Muscle of back (tissue), 11 donors: ENCODE data around the gene JPH3. TPM values are rescaled to one million over a fixed set of nuclear protein-coding genes. Genes with fewer than 3 reads are reported as not detected.
"Not testable (repeated sequence)": the region's sequence is repeated elsewhere in the genome, so short reads cannot be mapped to it uniquely, and the experiment has no call there.

ENCODE experiments used
- DNase-seq, 3 donors: peaks; one replicate each; pipeline versions ENCODE4 v3.0.0 to v3.0.0-alpha.2; 2013
- polyA plus RNA-seq, 10 donors: library from polyadenylated mRNA; unstranded; fragments of 120-200 nt; gene quantifications; one replicate each; pipeline ENCODE4 v1.2.1, GENCODE V29; 2013; ENCODE audit not compliant: insufficient read length in 10 of 10

JPH3 gene
- polyA plus RNA-seq, 10 donors = 0.23 to 1.2 (median 0.38) TPM

DNA sequence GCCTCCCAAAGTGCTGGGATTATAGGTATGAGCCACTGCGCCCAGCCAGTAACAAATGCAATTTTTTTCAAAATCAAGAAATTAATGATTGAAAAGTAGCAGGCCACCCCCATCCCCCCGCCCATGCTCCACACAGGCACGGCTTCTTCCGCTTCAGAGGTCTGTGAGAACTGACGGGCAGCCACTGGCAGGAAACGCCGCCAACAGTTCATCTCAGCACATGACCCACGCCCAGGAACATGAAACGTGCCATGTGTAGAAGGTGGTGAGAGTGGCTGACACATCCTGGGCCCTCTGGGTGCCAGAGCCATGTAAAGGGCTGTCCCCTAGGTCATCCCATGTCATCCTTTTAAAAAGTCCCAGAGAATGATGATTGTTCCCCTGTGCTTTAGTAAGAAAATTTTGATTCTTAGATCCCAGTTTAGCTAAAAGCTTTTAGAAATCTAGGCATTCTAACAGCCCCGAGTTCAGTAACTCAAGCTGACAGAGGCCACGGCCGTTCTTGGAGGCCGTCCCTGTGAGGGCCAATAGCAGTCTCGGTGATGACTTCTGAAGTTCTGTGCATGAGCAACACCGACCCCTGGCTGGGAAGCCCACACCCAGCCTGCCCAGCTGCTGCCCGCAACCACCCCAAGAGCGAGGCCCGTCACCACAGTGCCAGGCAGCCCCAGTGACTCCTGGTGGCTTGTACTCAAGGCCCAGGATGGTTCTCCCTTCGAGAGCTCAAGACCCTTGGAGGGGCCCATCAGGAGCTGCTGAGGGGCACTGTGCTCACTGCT, 111.3 kb downstream of the JPH3 start:
- DNase-seq = no peak

DNA sequence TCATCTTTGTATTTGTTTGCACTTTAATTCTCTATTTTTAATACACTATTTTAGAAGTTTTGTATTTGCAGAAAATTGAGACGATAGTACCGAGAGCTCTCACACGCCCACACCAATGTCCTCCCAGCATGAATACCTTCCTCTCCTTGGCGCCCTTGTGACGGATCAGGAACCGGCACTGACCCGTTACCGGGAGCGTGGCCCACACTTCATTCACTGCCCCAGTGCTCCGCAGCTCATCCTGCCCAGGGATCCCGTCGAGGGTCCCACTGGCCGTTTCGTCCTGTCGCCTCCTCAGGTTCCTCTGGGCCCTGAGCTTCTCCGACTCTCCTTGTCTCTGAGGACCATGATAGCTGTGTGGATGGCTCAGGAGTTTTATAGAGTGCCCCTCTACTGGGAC, 112.9 kb downstream of the JPH3 start:
- no peak for DNase-seq

DNA sequence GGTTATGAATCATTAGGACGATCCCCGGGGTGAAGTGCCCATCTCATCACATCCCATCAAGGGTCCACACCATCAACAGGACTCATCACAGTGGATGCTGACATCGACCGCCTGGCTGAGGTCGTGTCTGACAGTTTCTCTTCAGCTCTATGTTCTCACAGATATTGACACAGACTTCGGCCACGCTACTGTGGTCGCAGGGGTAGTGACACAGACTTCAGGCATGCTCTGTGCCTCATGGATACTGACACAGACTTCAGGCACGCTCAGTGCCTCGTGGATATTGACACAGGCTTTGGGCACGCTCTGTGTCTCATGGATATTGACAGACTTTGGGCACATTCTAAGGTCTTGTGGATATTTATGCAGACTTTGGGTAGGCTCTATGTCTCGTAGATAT, 113.3 kb downstream of the JPH3 start:
- no peak for DNase-seq

DNA sequence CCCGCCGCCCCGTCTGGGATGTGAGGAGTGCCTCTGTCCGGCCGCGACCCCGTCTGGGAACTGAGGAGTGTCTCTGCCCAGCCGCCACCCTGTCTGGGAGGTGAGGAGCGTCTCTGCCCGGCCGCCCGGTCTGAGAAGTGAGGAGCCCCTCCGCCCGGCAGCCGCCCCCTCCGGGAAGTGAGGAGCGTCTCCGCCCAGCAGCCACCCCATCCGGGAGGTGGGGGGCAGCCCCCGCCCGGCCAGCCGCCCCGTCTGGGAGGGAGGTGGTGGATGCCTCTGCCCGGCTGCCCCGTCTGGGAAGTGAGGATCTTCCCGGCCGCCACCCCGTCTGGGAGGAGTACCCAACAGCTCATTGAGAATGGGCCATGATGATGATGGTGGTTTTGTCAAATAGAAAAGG, 116.5 kb downstream of the JPH3 start:
- not testable (repeated sequence) for DNase-seq

DNA sequence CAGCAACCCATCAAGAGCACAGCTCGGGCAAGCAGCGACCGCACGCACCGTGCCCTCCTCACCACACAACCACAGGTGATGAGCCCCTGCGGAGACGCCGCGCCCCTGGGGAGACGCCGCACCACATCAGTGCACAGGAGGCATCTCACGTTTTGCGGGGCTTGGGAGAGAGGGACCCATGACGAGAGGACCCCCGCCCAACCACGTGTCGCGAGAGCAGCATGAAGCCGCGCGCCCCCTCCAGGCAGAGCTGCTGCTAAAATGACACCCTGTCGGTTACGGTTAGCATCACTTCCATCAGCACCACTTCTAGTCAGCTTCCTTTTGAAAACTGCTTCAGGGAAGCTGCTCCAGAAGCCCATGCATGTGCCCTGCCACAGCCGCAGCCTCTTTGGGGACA, 118.1 kb downstream of the JPH3 start:
- DNase-seq = no peak

DNA sequence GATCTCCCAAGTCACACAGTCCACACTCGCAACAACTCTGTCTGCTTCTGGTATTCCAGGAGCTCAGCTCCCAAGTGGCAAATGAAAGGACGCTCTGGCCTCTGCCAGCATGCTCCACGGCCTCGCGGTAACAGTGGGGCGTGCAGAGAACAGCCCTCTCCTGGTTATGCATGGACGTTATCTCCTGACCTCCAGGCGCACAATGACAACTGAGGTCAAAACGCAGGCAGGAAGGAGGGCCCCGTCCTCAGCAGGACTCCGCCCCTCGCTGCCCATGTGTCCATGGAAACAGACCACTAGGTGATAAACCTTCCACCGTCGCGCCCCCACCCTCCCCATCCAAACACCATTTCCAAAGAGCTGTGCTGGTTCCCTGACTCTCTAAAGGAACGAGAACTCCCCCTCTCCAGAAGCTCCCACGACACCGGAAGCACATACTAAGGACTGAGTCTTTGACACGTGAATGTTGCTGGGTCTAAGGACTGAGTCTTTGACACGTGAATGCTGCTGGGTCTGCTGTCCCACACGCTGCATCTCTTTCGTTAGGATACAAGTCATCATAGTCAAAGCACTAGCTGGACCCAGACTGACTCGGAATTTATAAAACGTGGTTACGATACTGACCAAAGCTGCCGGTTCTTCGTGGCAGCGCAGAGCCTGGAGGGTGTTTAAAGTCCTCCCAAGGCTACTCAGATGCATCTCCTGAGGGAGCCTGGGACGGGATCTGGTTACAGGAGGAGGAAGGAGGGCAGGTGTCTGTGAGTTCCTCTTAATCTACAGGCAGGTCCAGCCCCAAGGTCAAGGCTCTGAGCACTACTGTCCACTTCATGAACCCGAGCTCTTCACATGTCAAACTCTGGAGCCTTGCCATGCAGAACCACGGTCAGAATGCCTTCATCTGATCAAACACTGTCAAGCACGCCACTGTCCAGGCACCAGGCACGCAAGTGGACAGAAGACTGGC, 119.6 kb downstream of the JPH3 start:
- DNase-seq = no peak

DNA sequence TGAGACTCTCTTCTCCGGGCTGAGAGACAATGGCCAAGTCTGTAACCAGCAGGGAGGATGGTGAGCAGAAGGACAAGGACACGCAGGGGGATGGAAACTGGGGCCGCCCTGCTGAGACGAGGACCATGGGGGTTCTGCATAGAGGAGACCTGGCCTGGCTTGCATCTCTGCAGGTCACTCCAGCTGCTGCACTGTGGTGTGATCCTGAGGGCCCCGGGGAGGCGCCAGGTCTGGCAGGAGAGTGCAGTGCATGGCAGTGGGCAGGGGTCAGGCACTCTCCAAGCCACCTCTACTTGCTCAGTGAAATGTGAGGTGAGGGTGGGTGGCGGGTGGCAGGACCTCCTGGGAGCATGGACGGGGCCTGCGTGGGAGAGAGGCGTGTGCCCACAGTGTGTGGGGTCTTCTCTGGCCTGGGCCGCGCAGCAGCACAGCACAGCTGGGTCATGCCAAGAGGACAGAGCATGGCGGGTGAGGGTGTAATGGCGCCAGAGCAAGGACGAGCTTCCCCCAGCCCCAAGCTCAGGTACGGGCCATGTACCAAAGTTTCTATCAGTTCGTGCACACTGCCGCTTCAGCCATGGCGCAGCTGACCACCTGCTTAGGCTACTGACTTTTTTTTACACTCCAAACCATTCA, 120.4 kb downstream of the JPH3 start:
- DNase-seq = no peak

DNA sequence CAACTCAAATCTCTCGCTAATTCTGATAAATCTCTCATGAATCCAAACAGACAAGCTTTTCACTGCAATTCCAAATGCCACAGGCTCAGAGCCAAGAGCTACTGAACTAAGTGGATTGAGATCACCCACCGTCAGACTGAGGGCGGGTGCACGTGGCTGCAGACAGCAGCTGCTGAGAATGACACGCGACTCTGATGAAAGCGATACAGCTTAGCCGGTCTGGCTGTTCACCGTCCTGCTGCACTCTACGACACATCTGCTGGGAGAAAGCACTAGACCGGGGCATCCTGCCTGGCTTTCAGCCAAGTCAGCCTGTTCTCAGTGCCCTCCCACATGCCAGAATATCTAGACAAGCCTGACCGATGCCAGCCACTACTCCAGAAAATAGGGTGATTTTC, 120.9 kb downstream of the JPH3 start:
- DNase-seq = peak; percentile 56 to 77 (median 73)

DNA sequence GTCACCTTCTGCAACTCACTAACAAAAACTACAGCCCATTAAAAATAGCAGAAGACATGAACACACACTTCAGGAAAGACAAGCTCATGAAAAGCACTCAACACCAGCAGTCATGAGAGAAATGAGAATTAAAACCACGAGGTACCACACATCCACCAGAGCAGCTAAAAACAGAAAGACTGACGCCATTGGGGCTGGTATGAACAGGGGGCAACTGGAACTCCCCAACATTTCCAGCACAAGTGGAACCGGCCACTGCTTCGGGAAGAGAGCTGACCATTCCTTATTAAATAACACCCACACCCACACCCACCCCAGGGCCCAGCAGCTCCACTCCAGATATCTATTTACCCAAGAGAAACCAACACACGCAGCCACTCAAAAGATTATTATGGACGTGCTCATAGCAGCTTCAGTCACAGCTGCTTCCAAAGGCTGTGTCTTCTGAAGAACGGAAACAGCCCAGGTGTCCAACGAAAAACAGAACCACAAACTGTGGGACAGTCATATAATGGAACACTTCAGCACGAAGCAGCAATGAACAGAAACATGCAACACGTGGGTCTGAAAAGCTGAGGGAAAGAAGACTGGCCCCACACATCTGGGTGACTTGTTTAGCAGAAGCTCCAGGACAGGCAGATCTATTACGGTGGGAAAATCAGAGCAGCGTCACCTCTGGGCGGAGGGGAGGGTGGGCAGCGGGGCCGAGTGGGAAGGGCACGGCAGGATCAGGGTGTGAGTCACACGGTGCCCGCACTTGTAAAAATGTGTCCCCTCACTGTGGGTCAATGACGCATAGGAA, 122.4 kb downstream of the JPH3 start:
- DNase-seq = no peak

DNA sequence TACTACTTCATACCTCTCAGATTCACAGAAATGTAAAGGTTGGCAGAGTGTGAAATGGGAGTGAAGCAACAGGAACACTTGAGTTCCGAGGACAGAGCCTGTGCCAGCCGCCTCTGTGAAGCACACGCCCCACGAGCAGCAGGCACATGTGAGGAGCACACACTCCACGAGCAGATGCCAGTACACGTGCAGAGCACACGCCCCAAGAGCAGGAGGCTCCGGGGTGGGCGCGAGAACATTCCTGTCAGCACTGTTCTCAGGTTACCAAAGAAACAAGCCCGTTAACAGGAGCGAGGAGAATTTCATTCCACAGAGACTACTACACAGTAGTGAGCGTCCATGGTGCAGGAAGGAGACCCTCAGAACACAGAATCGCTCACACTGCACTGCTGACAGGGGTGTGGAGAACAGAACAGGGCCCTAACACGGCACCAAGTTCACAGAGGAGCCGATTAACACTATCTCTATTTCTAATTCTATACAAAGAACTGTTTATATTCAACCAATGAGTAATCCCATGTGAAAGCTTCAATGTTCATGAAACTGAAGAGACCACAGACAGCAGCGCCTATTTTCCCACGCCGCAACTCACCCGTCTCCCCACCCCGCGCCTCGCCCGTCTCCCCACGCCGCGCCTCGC, 123.4 kb downstream of the JPH3 start:
- DNase-seq = peak in 1 of 3 donors; percentile 37

DNA sequence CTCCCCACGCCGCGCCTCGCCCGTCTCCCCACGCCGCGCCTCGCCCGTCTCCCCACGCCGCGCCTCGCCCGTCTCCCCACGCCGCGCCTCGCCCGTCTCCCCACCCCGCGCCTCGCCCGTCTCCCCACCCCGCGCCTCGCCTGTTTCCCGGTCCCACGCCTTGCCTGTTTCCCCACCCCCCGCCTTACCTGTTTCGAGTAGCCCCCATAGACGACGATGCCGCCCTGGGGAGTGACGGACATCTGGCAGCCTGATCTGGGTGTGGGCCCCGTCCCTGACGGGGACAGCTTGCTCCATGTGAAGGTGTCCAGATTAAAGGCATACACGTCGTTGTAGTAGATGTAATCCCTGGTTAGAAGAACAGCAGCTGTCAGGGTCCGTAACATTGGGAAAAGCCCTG, 124.3 kb downstream of the JPH3 start:
- not testable (repeated sequence) for DNase-seq

DNA sequence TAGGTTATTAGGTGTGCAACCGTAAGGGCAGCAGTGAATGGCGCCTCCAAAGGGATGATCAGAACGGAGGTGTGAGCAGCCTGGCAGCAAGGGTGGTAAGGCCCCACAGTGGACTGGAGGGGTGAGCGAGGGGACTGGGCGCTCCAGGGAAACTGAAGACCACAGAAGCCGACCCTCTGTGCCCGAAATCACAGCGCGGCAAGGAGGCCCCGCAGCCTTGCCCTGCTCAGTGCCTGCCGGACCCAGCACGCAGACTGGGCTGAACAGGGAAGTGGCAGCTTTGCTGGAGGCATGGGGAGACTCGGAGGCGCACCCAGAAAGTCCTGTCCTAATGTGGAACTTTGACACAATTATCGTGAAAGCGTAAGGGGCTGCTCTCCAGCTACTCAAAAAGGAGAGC, 125.0 kb downstream of the JPH3 start:
- DNase-seq = no peak

DNA sequence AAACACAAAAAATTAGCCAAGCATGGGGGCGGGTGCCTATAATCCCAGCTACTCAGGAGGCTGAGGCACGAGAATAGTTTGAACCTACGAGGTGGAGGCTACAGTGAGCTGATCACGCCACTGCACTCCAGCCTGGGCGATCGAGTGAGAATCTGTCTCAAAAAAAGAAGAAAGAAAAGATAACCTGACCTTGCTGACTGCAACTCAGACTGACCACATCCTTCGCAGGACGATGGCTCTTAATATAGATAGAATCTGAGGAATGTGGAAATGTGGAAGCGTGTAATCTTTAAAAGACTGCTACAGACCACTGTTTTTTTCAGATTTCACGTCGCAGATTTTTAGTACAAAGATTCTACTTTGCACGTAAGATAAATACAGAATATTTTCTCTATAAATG, 125.7 kb downstream of the JPH3 start:
- no peak for DNase-seq

DNA sequence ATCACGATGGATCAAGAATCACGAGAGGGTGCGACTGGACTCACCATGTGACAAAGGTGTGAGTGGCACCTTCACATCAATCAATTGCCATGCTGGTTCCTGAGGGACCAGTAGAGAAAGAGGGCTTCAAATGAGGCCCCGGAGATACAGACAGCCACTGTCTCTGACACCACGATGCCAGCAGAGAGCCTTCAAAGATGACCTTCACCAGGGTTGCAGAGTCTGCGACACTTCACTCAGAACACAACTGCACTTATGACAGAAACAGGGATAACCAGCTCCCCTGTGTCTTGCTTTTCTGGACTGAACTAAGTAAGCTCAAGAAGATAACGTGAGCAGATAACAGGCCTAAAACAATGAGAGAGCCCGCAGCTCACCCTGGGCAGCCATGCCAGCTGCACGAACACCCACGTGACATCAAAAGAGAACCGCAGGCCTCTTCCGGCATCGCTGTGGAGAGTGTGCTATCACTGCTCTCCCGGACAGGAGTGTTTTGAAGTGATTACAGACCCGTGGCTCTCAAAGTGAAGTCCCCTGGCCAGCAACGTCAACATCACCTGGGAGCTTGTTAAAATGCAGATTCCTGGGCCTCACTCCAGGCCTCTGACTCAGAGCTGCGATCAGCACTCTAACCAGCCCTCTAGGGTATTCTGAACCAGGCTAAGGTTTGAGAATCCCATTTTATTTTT, 127.1 kb downstream of the JPH3 start:
- DNase-seq = no peak

DNA sequence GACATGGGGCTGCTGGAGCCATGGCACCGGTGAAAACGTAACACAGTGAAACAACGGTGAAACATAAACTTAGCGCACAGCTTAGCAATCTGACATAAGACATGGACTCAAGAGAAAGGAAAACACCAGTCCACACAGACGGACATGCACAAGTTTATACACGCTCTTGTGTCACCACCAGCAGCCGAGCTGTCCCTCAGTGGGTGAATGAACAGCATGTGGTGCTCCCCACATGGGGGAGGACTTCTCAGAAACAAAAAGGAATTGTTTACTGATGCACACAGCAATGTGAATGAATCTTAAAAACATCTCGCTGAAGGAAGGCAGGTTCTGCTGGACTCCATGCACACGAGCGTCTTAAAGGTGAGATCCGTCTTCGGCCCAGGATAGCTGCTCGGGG, 129.3 kb downstream of the JPH3 start:
- DNase-seq = no peak

DNA sequence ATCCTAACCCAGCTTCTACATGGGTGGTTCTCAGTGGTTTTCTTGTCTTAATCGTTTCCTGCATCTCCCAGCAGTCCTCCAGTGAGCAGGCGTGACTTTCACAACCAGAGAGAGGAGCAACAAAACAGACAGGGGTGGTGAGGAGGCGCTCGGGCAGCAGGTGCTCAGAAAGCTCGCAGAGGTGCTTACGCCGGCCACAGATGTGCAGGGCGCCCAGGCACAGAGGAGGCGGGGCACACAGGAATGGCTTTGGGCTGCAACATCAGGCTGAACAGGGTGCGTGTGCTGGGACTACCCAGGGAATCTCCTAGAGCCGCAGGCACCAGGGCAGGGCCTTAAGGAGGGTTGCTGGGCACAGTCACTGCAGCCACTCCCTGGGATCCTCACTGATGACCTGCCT, 130.9 kb downstream of the JPH3 start:
- no peak for DNase-seq

DNA sequence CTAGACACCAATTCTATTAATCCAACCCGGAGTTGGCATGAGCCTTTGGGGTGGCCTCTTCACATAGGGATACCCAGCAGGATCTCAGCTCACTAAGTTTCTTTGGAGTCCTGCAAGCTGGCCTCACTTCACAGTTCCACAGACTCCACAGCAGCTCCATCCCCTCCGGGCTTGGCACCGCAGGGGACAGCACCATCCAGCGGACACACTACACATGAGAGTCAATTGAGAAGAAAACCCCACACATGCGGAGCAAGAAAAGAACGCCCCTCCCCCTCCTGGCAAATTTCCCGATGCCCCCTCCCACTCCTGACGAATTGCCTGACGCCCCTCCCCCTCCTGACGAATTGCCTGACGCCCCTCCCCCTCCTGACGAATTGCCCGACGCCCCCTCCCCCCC, 132.3 kb downstream of the JPH3 start:
- no peak for DNase-seq

DNA sequence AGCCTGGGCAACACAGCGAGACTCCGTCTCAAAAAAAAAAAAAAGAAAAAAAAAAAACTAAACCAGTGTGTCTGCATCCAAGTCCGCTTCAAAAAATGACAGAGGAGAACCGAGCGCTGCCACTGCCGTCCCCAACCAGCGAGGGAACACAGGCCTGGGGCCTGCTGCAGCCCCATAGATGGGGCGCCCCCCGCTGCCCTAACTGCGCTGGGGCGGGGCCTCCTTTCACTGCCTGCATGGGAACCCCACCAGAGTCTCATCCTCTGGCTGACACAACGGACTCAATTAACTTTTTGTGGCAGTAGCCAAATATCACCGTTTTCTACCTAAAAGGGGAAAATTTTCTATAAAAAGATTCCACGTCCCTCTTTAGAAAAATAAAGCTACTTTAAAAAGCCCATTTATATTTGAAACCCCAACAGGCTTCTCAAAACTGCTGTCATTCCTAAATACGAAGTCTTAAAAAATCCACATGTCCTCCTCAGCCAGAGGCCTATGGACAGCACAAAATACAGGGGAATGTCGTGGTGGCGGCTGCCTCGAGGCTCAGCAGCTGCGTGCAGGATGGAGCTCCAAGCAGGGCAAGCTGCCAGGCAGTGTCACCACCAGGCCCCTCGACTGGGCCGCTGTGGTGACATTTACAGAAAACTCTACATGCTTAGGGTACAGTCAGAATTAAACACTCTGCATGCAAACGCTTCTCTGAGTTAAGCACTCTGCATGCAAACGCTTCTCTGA, 133.1 kb downstream of the JPH3 start:
- peak in 1 of 3 donors; percentile 25 for DNase-seq

DNA sequence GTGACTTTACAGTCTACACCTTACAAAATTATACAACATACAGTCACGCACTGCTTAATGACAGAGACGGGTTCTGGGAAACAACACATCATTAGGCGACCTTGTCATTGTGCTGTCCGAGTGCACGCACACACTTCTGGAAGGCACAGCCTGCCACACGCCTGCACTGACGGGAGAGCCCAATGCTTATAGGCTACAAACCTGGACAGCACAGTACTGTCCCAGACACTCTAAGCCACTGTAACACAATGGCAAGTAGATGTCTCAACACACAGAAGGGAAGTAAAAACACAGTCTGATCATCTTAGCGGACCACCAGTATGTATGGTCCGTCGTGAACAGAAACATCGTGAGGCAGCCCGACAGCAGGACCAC, 133.7 kb downstream of the JPH3 start:
- DNase-seq = no peak

DNA sequence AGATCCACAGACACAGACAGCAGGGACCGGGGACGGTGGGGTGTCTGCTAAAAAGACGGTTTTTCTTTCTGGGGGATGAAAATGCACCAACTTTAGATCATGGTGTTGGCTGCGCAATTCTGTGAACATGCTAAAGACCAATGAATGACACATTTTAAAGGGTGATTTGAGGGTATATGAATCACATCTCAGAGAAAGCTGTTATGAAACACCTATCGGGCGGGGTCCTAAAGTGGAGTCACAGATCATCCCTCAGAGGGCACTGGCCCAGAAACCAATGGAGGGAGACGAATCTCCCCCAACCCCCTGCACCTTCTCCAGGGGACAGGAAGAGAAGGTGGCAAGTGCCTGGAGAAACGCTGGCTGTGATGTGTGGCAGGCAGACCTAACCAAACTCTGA, 137.5 kb downstream of the JPH3 start:
- DNase-seq = no peak
